Measurements from ENCODE around the gene METTL6.

DNA sequence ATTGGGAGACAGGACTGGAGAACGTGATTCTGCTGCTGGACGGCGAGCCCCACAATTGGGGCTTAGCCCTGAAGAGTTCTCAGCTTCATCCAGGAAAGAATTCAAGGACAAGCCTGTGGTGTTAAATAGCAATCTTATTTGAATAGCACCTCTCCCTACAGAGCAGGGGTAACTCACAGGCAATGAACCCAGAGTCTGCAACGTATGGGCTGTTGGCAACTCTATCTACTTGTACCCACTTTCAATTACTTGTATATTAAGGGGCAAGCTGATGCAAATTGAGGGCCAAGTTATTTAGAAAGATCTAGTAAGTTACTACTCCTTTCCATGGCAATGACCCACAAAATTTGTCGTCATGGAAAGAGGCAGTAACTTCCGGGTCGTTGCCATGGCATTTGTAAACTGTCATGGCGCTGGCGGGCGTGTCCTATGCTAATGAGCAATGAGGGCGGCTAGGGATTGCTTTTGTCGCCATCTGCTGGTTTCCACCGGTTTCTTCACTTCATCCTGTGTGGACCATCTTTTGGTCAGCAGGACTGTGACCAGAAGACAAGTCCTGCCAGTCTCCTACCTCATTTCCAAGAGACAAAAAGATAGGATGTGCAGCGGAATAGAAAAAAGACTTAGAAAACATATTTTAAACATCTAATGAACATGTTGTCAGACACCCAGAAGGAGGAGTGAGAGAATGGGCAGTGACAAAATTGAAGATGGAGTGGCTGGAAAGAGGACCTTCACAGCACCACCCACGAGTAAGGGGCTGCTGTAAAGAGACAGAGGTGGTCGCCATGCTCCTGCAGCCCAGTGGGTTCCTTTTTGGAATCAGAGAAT lies 49.2 kb downstream of the METTL6 start:
- TF ChIP-seq, protein P1, sequence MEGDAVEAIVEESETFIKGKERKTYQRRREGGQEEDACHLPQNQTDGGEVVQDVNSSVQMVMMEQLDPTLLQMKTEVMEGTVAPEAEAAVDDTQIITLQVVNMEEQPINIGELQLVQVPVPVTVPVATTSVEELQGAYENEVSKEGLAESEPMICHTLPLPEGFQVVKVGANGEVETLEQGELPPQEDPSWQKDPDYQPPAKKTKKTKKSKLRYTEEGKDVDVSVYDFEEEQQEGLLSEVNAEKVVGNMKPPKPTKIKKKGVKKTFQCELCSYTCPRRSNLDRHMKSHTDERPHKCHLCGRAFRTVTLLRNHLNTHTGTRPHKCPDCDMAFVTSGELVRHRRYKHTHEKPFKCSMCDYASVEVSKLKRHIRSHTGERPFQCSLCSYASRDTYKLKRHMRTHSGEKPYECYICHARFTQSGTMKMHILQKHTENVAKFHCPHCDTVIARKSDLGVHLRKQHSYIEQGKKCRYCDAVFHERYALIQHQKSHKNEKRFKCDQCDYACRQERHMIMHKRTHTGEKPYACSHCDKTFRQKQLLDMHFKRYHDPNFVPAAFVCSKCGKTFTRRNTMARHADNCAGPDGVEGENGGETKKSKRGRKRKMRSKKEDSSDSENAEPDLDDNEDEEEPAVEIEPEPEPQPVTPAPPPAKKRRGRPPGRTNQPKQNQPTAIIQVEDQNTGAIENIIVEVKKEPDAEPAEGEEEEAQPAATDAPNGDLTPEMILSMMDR (IDR thresholded peaks at IDR 0.05): peak; percentile 85 to 97 (median 93)
- no peak for TF ChIP-seq POLR2A (IDR thresholded peaks at IDR 0.05)

Measured in adrenal gland (tissue), 5 donors.